Measurements from ENCODE around the gene BRMS1L.
A peak's percentile ranks its signal among the peaks of the same experiment; 100 is the strongest.
"Not testable (repeated sequence)": the region's sequence is repeated elsewhere in the genome, so short reads cannot be mapped to it uniquely, and the experiment has no call there.

BRMS1L gene

GRCh38 chr14:35810963-35811362, 15.2 kb upstream of the BRMS1L start:
- TF ChIP-seq ZFX (IDR thresholded peaks at IDR 0.05) (no peak), CTCF (conservative IDR thresholded peaks at IDR 0.05) (no peak)
- no peak overlapping the region for H3K27ac ChIP-seq

GRCh38 chr14:35814371-35815005, 11.7 kb upstream of the BRMS1L start:
- peak; percentile 95 for TF ChIP-seq CTCF (conservative IDR thresholded peaks at IDR 0.05)
- no peak for TF ChIP-seq ZFX (IDR thresholded peaks at IDR 0.05)
- no peak overlapping the region for H3K27ac ChIP-seq

- no peak overlapping the region for H3K27ac ChIP-seq
- TF ChIP-seq CTCF (conservative IDR thresholded peaks at IDR 0.05) (peak; percentile 86), ZFX (IDR thresholded peaks at IDR 0.05) (no peak)
Measured at GRCh38 chr14:35818346-35819115, 7.6 kb upstream of the BRMS1L start.

GRCh38 chr14:35819591-35820540, 6.3 kb upstream of the BRMS1L start:
- H3K27ac ChIP-seq = no peak overlapping the region
- TF ChIP-seq CTCF (conservative IDR thresholded peaks at IDR 0.05) (no peak), ZFX (IDR thresholded peaks at IDR 0.05) (no peak)

- H3K27ac ChIP-seq = no peak overlapping the region
- TF ChIP-seq ZFX (IDR thresholded peaks at IDR 0.05) = no peak
- peak; percentile 94 for TF ChIP-seq CTCF (conservative IDR thresholded peaks at IDR 0.05)
Measured at GRCh38 chr14:35821564-35822411, 4.3 kb upstream of the BRMS1L start.

GRCh38 chr14:35822501-35822900, 3.6 kb upstream of the BRMS1L start:
- TF ChIP-seq CTCF (conservative IDR thresholded peaks at IDR 0.05) = no peak
- TF ChIP-seq ZFX (IDR thresholded peaks at IDR 0.05) = no peak
- no peak overlapping the region for H3K27ac ChIP-seq

GRCh38 chr14:35824446-35825165, 1.5 kb upstream of the BRMS1L start:
- H3K27ac ChIP-seq = not testable (repeated sequence)
